Germinal center (tissue), 1 donor: ENCODE measurements around the gene TRIB2.

Experiments
- DNase-seq: peaks from one replicate; pipeline ENCODE4 v3.0.0; 2012; ENCODE audit warnings: mixed read lengths, low spot score

The TRIB2 gene

DNA sequence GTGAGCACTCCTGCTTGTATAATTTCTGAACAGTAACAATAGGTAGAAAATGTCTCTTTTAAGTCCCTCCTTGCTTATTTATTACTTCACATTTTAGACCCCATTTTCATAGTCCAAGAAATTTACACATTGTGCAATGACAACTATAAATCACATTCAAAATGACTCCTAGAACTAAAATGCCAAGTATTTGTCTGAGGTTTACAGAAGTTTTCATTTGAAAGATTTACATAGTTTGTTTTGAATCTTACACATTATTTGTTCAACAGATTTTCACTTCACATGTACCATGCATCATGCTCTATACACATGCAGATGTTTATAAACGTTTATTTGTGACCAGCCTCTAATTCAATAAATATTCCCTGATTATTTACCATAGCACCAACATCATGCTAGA is 15.7 kb upstream of the TRIB2 start:
- DNase-seq, result no peak

DNA sequence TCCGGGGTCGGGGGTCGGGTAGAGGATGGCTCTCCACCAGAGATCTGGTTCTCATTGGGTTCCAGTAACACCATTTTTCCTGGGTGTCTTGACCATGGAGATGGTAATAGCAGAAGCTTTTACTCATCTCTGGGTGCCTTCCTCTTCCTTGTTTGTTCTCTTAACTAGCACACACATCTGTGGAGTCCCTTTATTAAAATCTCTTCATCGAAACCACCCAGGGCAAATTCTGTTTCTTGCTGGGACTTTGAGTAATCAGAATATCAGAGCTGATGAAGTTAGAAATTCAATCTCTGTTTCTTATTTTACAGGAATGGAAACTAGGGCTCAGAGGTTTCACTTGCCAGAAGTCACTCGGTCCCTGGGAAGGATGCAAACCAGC is 15.0 kb upstream of the TRIB2 start:
- no peak for DNase-seq

DNA sequence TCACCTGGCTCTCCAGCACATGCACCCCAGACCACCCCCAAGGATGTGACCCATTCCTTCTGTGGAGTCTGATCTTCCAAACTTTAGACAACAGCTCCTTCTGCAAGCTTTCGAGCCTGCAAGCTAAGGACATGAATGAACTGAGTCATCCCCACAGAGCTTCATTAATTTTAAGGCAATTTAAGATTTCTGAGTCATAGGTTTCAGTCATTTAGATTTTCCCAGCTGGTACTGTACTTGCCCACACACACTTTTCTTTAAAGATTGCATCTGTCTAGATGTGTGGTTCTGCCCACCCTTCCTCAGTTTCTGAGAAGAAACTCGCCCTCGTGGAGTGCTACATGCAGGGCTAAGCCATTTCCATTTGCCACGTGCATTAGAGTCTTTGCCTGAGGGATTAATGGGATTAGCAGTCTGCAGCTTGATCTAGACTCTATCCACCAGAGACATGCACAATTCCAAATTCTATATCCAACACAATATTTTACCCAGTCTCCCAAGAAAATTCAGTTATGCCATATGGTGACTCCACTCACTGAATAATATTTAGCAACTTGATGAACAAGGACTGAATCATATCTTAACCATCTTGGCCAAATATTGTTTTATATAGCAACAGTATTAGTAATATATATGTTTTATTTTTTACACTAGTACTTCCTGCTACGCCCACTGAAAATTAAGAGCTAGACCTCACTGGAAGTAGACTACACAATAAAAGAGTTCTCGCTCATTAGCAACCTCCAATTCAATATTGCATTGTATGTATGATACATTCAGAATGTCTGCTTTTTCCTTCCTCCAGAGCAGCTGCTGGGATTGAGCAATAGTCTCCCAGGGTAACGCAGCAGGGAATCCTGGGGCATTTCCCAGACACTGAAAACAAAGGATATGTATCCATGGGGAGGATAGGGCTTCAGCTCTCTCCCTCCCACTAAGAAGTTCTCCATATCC is 14.3 kb upstream of the TRIB2 start:
- DNase-seq, result no peak

DNA sequence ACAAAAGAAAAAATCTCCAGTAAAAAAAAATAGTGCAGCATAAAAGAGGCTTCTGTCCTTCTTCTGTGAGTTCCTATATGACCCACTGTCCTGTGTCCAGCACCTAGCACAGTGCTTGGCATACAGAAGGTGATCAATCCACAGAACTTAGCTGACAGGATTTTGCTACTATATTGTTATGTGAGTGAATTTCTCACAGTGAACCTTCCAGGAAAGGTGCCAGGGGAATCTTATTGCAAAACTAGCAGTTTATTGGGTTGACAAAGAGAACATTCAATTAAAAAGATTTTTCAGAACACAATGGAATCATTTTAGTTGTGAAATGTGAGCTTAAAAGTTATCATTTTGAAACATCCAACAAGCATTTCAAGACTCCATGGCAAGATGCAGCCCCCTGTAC is 12.4 kb upstream of the TRIB2 start:
- no peak for DNase-seq

DNA sequence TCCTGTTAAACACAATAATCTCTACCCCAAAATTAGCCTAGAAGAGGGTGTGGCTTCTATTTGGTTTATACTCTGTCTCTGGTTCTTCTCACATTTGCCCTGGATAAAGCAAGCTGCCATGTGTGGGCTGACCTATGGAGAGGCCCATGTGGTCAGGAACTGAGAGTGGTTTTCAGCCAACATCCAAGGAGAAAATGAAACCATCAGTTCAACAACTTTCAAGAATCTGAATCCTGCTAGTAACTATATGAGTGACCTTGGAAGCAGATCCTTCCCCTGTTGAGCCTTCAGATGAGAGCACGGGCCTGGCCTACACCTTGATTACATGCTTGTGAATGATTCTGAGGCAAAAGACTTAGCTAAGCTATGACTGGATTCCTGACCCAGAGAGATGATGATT is 11.5 kb upstream of the TRIB2 start:
- DNase-seq, result no peak

DNA sequence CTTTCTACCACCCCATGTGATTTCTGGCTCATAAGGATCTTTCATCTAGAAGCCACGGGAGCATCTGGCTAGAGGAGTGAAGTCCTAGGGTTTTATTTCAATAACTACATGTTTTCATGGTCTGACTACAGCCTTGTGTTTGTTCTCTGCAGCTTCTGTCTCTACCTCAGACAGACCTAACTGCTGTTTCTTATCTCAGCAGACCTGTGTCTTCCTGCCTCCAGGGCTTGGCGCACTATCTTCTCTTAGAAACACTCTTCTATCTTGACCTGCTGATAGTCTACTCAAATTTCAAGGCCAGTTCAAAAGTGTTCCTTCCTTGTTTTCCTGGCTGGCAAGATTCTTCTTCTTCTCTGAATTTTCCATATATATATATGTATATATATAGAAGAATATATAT is 11.0 kb upstream of the TRIB2 start:
- DNase-seq, result no peak

DNA sequence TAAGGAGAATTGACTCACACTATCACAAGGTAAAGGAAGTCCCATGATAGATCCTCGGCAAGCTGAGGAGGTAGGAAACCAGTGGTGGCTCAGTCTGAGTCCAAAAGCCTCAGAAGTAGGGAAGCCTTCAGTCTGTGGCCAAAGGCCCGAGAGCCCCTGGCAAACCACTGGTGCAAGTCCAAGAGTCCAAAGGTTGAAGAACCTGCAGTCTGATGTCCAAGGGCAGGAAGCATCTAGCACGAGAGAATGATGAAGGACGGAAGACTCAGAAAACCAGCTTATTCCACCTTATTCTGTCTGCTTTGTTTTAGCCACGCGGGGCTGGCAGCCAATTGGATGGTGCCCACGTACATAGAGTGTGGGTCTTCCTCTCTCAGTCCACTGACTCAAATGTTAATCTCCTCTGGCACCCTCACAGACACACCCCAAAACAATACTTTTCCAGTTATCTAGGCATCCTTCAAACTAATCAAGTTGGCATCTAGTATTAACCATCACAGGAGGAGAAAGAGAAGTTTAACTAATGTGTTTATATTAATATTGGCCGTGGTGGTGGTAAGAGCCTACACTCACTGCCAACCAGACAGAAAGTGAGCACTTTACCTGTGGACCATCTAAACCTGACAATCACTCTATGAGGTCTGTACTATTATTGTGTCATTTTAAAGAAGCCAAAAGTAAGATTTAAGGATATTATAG is 8.1 kb upstream of the TRIB2 start:
- no peak for DNase-seq

DNA sequence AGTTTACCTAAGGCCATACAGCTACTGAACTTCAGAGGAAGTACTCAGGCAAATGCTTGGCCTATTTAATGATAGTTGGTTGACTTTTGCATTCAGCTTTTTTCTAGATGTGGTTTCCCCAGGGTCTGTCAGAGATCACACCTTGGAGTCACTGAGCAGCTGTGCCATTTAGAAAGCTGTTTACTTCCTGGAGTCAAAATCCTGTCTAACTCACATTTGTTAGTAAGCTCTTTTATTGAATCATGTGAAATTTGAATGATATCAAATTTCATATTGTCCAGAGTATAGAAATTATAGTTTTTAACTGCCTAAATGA is 7.6 kb upstream of the TRIB2 start:
- peak; percentile 28 for DNase-seq

DNA sequence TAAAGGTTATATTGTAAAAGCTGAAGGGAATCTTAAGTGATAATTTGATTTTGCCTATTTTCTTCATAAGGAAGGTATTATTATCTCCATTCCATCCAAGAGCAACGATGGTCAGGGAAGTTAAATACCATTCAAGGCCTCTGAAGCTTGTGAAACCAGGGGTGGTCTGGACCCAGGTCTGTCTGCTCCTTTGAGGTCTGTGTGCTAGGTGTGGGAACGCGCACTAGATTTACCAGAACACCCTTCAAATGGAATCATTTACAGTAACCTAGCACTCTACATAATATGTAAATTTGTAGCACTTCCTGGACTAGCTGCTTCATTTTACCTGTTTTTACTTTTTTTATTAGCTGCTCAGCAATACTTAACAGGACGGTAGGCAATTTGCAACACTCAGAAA is 6.4 kb upstream of the TRIB2 start:
- DNase-seq, result no peak

DNA sequence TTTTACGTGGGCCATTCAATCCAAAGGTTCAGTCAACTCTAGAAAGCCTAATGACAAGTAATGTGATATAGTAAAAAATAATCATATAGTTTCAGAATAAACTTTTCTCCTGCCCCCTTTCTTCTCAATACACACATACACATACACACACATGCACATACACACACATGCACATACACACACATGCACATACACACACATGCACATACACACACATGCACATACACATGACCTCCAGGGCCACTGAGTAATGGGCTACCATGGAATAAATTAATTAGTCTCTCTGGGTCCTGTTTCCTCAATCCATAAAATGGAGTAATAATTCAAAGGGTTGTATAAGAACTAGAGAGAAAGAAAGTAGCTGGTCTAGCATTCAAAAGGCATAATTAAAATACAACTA is 5.4 kb upstream of the TRIB2 start:
- no peak for DNase-seq

DNA sequence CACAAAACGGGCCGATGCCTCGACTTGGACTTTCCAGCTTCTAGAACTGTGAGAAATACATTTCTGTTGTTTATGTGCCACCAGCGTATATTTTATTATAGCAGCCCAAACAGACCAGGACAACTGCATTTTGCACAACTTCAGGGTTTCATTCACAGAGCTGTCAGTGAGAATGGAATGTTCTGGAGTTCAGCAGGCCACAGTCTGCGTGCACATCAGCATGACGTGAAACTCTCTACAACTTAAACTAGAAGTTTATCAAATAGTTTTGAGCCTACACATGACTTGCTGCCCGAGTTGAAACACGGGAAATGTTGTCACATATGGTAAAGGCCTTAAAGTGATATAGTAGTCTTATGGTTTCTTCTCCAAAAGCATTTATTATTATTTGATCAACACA is 3.9 kb upstream of the TRIB2 start:
- no peak for DNase-seq

DNA sequence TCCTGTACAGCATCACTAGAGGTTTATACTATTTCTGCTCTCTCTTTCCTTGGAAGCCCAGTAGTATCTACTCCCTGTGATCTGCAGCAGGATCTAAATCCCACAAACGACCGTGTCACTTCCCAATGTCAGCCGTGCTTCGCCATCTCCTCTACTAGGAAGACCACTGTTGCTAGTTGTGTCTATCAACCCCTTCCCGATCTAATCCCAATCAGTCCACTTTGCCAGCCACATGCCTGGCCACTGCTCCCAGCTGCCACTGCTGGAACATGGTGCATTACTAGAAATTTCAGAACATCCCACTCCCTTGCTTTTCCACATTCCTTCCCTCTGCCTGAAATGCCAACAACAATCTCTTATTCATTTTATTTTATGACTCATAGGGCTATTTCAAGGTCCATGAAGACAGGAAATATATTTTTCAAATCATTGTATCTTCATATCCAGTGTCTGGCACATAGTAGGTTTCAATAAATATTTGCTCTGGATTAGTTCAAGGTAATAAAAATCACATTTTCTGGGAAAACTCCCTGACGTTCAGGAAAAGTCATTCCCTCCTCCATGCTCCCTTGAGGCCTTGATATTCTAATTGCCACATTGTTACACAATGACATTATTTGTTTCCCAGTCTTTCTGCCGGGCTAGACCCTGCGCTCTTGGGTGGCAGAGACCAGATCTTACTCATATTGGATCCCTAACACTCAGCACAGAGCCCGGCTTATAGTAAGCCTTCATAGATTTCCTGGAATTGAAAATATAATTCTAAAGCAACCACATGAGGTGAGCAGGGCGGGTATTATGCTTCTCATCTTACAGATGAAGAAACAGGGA is 2.1 kb upstream of the TRIB2 start:
- DNase-seq, result no peak

DNA sequence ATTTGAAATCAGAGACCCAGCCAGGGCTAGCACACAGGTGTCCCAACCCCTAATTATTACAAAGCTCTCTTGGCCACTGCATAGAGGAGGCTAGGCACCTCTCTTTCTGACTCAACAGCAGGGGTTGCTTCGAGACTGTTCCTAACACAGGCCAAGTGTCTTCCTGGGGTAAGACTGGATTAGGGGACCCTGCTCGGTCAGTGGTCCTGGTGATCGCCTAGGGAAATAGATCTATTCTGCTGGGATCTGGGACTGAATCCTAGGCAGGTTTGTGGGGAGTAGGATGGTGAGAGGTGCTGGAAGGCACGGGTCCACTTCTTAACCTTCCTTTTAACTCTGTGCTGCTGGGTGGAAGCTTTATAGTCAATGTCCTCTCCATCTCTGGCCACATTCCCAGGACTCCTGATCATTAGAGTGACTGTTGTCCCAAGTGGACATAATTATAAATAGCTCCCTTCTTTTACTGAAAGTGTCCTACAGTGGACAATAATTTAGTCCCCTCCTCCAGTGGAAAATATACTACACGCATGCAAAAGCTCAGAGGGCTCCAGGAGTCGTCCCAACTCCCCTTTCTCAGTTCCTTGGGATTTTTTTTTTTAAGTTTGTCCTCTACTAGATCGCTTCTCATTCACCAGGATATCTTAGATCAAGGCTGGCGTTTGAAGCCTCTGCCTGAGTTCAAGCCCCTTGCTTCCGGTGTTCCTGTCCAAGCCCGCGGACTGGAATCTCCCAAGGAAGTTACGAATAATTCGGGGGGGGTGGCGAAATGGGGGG is 1.3 kb upstream of the TRIB2 start:
- no peak for DNase-seq

DNA sequence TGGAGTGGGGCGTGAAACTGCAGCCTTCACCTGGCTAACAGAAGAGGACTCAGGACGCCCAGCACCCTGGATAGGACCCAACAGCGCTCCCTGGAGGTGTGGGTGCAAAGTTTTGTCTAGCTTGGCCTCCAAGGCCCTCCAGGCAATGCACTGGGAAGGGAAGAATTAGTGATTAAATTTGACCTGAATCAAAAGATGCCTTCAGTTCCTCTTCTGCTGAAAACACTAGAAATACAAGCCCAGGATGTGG is 779 bp upstream of the TRIB2 start:
- peak; percentile 74 for DNase-seq

DNA sequence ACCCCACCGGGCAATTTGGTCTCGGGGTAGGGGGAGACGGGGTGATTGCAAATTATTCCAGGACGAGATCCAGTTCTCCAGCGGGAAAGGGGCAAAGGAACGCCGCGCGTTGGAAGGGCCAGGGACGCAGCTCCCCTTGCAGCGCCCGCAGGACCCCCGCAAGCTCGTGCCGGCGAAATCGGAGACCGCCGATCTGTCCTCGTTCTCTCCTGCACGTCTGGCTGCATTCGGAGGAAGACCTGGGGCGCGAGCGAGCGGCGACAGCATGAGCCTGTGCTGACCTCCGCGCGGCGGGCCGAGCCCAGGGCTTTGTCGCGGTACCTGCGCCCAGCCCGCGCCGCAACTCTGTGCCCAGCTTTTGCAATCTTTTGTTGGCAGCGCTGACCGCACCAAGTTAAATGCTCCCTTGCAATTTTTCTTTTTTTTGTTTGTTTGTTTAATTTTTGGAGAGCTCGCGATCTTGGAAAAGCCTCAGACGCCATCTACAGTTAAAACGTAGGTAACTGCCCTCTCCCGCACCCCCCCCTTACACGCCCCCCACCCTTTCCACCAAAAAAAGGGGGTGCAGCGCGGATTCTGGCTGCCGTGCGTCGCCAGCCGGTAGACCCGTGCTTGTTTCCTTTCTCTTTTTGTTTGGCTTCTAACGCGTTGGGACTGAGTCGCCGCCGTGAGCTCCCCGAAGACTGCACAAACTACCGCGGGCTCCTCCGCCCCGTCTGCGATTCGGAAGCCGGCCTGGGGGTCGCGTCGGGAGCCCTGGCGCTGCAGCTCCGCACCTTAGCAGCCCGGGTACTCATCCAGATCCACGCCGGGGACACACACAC is 667 bp downstream of the TRIB2 start:
- peak; percentile 62 for DNase-seq

DNA sequence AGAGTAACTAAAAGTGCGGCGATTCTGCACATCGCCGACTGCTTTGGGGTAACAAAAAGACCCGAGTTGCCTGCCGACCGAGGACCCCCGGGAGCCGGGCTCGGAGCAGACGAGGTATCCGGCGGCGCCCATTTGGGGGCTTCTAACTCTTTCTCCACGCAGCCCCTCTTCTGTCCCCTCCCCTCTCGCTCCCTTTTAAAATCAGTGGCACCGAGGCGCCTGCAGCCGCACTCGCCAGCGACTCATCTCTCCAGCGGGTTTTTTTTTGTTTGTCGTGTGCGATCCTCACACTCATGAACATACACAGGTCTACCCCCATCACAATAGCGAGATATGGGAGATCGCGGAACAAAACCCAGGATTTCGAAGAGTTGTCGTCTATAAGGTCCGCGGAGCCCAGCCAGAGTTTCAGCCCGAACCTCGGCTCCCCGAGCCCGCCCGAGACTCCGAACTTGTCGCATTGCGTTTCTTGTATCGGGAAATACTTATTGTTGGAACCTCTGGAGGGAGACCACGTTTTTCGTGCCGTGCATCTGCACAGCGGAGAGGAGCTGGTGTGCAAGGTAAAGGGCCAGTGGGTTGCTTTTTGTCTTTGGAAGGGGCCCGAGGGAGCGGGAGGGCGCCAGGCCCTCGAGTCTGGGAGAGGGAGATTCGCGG is 1.4 kb downstream of the TRIB2 start:
- DNase-seq, result peak; percentile 32

DNA sequence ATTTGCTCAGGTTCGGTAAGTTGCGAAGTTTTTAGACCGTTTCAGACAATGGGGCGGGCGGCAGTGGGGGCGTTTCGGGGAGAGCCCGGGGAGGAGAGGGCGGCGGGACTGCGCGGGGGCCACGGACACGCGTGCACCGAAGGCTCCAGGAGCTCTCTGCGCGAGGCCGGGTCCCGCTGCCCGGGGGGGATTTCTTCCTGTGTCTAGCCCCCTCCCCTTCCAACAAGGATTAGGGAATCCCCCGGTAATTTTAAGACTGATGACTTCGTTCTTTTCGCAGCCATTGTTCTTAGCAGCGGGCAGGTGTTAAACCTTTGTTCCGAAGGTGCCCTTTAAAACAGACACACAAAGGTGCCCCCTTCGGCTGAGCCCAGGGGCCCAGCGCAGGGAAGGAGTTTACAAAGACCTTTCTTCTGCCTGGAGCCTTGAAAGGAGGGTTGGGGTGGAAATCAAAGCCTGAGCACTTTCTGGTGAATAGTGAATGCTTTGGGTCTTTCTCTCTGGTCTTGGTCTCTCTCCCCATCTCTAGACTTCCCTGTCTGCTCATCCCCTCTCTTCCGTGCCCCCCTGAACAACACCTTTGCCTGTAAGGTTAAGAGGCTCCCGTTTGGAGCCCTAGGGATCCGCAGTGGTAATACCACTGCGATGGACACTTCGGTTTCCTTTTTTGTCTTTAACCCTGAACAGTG is 2.1 kb downstream of the TRIB2 start:
- DNase-seq, result no peak

DNA sequence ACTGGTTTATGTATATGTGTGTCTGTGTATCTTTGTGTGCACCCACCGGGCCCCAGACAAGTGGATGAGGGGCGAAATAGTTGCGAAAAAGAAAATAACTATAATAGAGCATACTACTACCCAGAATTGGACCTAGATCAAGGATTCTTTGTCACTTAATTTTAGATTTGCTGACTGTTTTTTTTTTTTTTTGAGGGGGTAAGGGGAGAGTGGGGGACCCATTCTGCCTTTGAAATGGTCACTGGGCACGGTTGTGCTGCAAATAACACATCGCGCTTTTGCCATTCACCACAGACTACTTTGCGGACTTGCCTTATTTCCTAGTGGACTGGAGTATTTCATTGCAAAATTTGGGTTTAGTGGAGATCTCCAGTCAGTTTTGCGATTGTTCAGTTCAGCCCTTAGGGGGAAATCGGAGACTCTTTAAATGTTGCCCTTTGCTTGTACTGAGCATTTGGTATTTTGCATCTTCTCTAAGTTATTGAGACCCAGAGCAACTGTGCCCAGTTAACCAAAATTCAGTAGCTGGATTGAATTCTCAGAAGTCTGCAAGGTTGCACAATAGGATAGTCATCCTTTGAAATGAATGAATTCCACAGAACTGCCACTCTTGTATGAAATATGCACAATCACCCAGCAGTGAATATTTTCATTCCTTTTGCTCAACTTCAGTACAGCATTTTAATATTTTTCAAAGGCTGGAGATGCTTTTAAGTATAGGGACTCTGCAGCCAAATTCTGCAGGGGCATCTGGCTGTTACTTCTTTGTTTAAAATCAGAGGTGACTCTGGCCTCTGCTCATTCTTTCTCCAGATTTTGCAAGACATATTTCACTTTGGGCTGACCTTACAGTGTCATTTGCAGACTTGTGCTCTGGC is 2.9 kb downstream of the TRIB2 start:
- DNase-seq, result no peak

DNA sequence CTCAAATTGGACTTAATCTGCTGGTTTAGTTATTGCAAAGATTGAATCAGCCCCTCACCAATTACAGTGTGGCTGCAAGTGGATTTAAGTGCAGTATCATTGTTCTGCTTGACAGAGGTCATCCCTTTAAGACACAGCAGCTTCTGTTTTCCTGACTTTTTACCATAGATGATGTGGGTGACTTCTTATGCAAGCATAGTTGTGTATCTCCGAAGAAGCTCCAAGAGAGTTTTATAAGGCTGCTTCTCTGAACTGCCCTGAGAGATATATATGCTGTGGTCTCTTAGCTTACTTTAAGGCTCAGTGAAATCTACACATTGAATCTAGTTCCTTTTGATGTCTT is 3.5 kb downstream of the TRIB2 start:
- no peak for DNase-seq
